ENCODE results near the gene PPTC7.

The PPTC7 gene

DNA sequence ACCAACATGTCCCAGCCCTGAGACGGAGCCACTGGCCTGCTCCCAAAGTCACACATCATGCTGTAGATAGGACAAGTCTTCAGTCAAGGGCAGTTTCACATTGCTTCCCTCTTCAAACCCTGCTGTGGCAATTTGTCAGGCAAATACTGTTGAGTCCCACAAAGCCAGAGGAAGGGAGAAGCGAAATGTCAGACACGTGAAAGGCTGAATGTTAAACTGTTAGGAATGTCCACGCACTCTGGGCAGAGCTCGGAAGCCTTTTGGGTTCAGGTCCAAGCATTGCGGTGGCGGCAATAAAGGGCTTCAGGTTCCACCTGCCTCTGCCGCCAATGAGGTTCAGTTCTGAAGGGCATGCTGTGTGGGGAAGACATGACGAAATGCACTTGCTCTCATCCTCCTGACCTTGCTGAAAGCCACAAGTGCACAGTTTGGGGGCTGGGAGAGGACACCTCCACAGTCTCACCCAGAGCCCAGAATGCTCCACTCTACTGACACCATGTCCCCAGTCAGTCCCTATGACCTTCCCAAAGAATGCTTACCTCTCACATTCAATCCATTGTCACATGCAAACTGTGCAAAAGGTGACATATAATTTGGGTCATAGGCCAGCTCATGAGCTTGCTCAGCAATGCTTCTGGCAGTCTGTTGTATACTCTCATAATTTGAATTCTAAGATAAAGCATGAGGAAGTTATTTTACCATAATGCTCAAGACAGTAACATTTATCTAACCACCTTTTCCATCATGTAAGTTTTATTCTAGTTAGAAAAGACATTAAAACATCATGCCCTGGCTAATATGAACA, 45.3 kb downstream of the PPTC7 start:
- no peak for DNase-seq (ENCODE audit: extremely low spot score)
- no peak for TF ChIP-seq FOXM1 (IDR thresholded peaks at IDR 0.05; ENCODE audit: borderline replicate concordance)
- TF ChIP-seq, protein P1, sequence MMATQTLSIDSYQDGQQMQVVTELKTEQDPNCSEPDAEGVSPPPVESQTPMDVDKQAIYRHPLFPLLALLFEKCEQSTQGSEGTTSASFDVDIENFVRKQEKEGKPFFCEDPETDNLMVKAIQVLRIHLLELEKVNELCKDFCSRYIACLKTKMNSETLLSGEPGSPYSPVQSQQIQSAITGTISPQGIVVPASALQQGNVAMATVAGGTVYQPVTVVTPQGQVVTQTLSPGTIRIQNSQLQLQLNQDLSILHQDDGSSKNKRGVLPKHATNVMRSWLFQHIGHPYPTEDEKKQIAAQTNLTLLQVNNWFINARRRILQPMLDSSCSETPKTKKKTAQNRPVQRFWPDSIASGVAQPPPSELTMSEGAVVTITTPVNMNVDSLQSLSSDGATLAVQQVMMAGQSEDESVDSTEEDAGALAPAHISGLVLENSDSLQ (IDR thresholded peaks at IDR 0.05) = no peak
- TF ChIP-seq ZNF384 (IDR thresholded peaks at IDR 0.05) = no peak
- no peak for TF ChIP-seq NFRKB (IDR thresholded peaks at IDR 0.05)
- TF ChIP-seq FOXK2 (IDR thresholded peaks at IDR 0.05) = no peak
- no peak for TF ChIP-seq CTBP1 (IDR thresholded peaks at IDR 0.05; ENCODE audit: borderline replicate concordance)
- TF ChIP-seq ARNT (IDR thresholded peaks at IDR 0.05) = no peak
- no peak for TF ChIP-seq ELF4 (IDR thresholded peaks at IDR 0.05)
- TF ChIP-seq SUZ12 (IDR thresholded peaks at IDR 0.05) = no peak
- TF ChIP-seq FOXA1 (IDR thresholded peaks at IDR 0.05) = no peak
- no peak for TF ChIP-seq L3MBTL2 (conservative IDR thresholded peaks at IDR 0.05)
- no peak for TF ChIP-seq HDGF (IDR thresholded peaks at IDR 0.05; ENCODE audit: borderline replicate concordance)
- TF ChIP-seq BHLHE40 (IDR thresholded peaks at IDR 0.05; ENCODE audit: borderline replicate concordance) = no peak
- TF ChIP-seq SP1 (IDR thresholded peaks at IDR 0.05) = no peak
- no peak for TF ChIP-seq LEF1 (IDR thresholded peaks at IDR 0.05; ENCODE audit: borderline replicate concordance)
- CTCF ChIA-PET = interaction anchor here (0.6 kb wide), 1 partner anchor 486 kb away, joined by 9 read pairs; no protein-coding TSS in a partner anchor
- POLR2A ChIA-PET = no interaction called here

DNA sequence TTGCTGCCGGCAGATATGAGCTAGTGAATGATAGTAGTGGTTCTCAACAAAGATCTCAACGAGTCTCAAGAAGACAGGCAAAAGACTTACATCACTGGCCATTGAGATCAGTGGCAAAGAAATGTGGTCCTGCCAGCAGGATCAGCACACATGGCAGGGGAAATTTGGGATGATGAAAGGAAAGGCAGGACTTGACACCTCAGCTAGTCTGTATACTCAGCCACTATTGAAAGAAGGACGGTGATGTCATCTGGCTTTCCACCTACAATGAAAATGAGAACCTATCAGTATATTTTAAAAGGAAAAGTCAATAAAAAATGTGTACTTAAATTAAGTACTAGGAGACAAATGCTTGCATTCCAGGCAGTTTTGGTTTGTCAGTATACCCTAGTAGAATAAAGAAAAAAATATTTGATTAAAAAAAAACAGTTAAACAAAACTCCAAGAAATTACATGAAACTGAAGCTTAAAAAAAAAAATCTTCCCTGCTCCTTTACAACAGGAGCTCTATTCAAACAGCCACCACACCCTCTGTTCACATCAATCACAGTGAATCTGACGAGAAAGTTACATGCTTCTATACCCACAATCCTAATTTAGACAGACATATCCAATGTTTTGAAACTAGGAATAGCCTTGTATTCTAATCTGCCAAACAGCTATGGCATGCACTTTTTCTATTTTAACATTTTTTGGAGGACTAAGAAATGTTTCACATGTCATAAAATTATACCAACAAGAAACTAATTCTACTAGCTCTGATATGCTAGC, 46.1 kb downstream of the PPTC7 start:
- POLR2A ChIA-PET = no interaction called here
- CTCF ChIA-PET = no interaction called here

DNA sequence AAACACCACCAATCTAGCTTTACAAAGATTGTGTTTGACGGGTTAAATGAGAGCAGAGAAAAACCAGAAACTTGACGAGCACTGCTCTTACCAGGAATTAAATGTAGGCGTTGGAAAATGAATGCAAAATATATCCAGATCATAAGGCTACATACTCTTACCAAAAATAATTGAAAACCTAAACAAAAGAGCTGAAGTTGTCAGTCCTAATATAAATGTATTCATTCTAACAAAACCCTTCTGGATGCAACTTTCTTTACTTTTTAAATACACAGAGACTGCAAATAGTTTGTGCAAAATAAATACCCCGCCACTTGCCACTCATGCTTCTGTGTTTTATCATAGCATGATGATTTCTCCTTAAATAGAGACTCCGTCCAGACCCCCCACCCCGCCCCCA, 48.3 kb downstream of the PPTC7 start:
- no peak for DNase-seq (ENCODE audit: extremely low spot score)
- ChIA-PET POLR2A (interaction anchor here (2.3 kb wide), 1 partner anchor 79 kb away, joined by 9 read pairs; the partner anchor contains the start of gene TCTN1), CTCF (no interaction called here)
- no peak for TF ChIP-seq FOXM1 (IDR thresholded peaks at IDR 0.05; ENCODE audit: borderline replicate concordance)
- no peak for TF ChIP-seq ARNT (IDR thresholded peaks at IDR 0.05)
- no peak for TF ChIP-seq BHLHE40 (IDR thresholded peaks at IDR 0.05; ENCODE audit: borderline replicate concordance)
- no peak for TF ChIP-seq LEF1 (IDR thresholded peaks at IDR 0.05; ENCODE audit: borderline replicate concordance)
- no peak for TF ChIP-seq ELF4 (IDR thresholded peaks at IDR 0.05)
- TF ChIP-seq FOXA1 (IDR thresholded peaks at IDR 0.05) = no peak
- TF ChIP-seq TARDBP (IDR thresholded peaks at IDR 0.05) = no peak
- no peak for TF ChIP-seq SP1 (IDR thresholded peaks at IDR 0.05)
- no peak for TF ChIP-seq HDGF (IDR thresholded peaks at IDR 0.05; ENCODE audit: borderline replicate concordance)
- TF ChIP-seq ZNF384 (IDR thresholded peaks at IDR 0.05) = no peak
- TF ChIP-seq, protein P1 (IDR thresholded peaks at IDR 0.05) = no peak

More for the DNA sequence above, 46.1 kb downstream of the PPTC7 start:
- TF ChIP-seq LEF1 (IDR thresholded peaks at IDR 0.05; ENCODE audit: borderline replicate concordance) (no peak), TARDBP (IDR thresholded peaks at IDR 0.05) (no peak), SUZ12 (IDR thresholded peaks at IDR 0.05) (no peak), ARNT (IDR thresholded peaks at IDR 0.05) (no peak)
- TF ChIP-seq, protein P1 (IDR thresholded peaks at IDR 0.05) = no peak
- DNase-seq (ENCODE audit: extremely low spot score) = no peak

DNA sequence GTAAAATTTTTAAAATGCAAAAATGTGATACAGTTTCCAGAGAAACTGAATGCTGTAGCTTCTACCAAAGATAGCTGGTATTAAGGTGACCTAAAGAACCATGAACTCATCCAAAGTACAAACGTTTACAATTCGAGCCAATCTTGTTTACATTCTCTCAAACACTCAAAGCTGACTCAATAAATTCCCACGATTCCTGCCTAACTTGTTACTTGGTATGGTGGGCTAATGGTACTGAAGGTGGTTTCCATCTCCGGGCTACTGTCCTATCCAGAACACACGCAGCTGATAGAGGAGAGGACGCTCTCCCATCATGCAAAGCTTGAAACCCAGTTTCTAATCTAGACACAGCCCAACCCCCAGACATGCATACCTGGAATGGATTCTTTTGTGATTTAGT, 49.5 kb downstream of the PPTC7 start:
- ChIA-PET CTCF (no interaction called here), POLR2A (interaction anchor here (1.3 to 2.3 kb wide), 2 partner anchors 65 to 81 kb away, joined by 5 to 9 read pairs; partner anchors contain the start of genes FAM216A, GPN3 and TCTN1)
- no peak for DNase-seq (ENCODE audit: extremely low spot score)
- TF ChIP-seq TARDBP (IDR thresholded peaks at IDR 0.05) = no peak
- TF ChIP-seq FOXK2 (IDR thresholded peaks at IDR 0.05) = no peak
- no peak for TF ChIP-seq SUZ12 (IDR thresholded peaks at IDR 0.05)
- TF ChIP-seq, protein P1 (IDR thresholded peaks at IDR 0.05) = no peak
- no peak for TF ChIP-seq CTBP1 (IDR thresholded peaks at IDR 0.05; ENCODE audit: borderline replicate concordance)
- no peak for TF ChIP-seq L3MBTL2 (conservative IDR thresholded peaks at IDR 0.05)
- no peak for TF ChIP-seq NFRKB (IDR thresholded peaks at IDR 0.05)
- no peak for TF ChIP-seq LEF1 (IDR thresholded peaks at IDR 0.05; ENCODE audit: borderline replicate concordance)

DNA sequence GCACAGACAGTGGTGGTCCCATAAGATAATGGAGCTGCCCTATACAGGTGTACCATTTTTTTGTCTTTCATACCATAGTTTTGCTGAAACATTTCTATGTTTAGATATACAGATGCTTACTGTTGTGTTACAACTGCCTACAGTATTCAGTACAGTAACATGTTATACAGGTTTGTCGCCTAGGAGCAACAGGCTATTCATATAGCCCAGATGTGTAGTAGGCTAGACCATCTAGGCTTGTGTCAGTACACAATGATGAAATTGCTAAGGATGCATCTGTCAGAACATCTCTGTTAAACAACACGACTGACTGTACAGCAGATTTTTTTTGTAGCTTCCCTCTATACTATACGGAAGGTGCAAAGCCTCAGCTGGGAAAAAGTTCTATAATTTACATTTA, 50.5 kb downstream of the PPTC7 start:
- DNase-seq (ENCODE audit: extremely low spot score) = no peak
- POLR2A ChIA-PET = interaction anchor here (1.3 kb wide), 1 partner anchor 64 kb away, joined by 5 read pairs; the partner anchor contains the start of genes FAM216A and GPN3
- CTCF ChIA-PET = interaction anchor here (1.0 kb wide), 1 partner anchor 101 kb away, joined by 4 read pairs; no protein-coding TSS in a partner anchor
- TF ChIP-seq, protein P1 (IDR thresholded peaks at IDR 0.05) = no peak
- TF ChIP-seq FOXM1 (IDR thresholded peaks at IDR 0.05; ENCODE audit: borderline replicate concordance) = no peak
- TF ChIP-seq FOXK2 (IDR thresholded peaks at IDR 0.05) = no peak
- TF ChIP-seq FOXA1 (IDR thresholded peaks at IDR 0.05) = no peak
- TF ChIP-seq BHLHE40 (IDR thresholded peaks at IDR 0.05; ENCODE audit: borderline replicate concordance) = no peak
- no peak for TF ChIP-seq NFRKB (IDR thresholded peaks at IDR 0.05)
- TF ChIP-seq ZNF384 (IDR thresholded peaks at IDR 0.05) = no peak
- TF ChIP-seq SP1 (IDR thresholded peaks at IDR 0.05) = no peak
- no peak for TF ChIP-seq ARNT (IDR thresholded peaks at IDR 0.05)
- no peak for TF ChIP-seq LEF1 (IDR thresholded peaks at IDR 0.05; ENCODE audit: borderline replicate concordance)

All from HEK293T (cell line).